Left renal pelvis (tissue), 4 donors: ENCODE measurements around the gene BCL11A. TPM values are rescaled to one million over a fixed set of nuclear protein-coding genes. Genes with fewer than 3 reads are reported as not detected.

ENCODE experiments used
- DNase-seq, 4 donors: peaks; one replicate each; pipeline ENCODE4 v3.0.0-alpha.2; 2013; ENCODE audit warnings: low read depth in 4 of 4, low spot score in 3 of 4
- polyA plus RNA-seq, 4 donors: library from polyadenylated mRNA; unstranded; fragments of 120-200 nt; gene quantifications; one replicate each; pipeline ENCODE4 v1.2.1, GENCODE V29; 2013; ENCODE audit not compliant: insufficient read length in 4 of 4

Gene BCL11A
- polyA plus RNA-seq, 4 donors, result 0.94 to 15.1 (median 13.2) TPM

DNA sequence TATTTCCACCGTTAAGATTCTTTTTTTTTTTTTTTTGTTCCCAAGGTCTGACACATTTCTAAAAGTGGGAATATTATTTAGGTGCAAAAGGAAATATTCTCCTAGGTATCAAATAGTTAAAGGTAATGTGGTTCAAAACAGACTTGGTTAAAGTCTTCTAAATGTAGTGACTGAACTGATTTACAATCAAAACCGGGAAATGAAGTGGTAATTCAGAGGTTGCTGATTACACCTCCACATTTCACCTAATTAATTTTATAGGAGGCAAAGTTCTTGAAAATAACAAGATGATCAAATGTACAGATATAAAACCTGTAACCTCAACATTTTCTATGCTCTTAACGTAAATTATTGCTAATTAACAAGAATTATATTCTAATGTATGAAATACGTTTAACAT, 5.1 kb downstream of the BCL11A start:
- DNase-seq, result no peak

DNA sequence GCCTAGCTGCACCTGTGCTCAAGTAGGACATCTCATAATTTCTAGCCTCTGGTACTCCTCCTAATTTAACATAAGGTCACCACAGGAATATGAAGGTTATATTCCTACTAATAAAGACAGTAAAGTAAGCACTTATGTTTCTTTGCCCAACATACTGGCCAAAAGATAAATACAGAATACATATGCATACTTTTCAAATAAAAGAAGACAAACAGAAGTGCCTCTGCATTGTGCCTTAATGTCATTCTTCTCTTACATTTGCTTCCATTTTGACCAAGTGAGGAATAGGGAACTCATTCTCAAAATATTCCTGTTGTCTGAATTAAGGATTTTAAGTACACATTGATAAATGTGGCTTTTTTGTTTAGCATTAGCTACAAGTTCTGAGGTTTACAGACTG, 5.6 kb downstream of the BCL11A start:
- no peak for DNase-seq

DNA sequence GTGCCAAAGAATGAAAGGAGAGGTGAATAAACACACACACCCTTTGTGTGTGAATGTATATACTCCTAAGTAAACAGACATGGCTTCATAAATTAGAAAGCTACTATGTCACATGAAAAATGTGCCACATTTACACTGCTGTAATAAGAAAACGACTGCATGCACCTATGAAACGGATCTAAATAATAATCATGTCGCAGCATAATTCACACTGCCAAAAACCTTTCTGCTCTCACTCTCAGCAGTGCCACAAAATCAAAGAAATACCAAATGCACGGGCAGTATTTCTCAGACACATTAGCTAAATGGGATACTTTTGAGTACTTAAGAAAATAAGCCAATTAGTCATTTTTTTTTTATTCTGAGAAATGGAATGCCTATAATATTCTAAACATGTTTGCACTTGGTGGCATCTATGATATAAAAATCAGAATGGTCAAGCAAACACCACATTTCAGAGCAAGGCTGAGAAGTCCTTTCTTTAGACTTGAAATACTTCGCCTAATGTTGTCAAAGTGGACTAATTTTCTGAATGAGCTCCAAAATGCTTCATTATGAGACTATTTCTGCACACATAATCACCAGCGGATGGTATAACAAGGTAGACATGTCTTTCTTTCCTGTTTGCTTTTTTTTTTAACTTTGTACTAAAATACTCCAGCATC, 6.6 kb downstream of the BCL11A start:
- DNase-seq, result no peak

DNA sequence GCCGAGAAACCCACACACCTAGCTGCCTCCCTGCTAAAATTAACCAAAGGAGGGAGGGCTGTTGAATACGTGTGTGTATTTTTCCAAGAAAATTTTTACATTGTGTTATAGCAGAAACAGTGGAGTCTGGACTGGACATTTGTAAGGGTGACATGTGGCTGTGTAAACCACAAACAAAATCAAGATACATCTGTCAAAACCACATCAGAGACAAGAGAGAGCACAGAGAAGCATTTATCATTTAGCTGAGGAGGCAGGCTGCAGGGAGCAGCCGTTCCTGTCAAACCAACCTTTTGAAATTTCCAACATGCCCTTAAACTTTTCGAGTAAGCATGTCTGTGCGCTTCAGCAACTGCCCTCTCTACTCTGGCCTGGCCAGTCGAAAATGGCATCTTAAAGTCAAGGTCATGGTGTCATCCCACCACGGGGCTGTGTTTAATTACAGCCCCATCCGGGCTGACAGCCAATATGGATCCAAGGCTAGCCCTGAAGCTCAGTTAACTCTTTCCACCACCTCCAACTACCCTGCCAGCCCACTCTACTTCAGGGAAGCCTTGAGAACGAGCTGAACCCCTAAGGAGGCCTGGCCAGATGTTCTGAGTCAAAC, 8.4 kb downstream of the BCL11A start:
- no peak for DNase-seq

DNA sequence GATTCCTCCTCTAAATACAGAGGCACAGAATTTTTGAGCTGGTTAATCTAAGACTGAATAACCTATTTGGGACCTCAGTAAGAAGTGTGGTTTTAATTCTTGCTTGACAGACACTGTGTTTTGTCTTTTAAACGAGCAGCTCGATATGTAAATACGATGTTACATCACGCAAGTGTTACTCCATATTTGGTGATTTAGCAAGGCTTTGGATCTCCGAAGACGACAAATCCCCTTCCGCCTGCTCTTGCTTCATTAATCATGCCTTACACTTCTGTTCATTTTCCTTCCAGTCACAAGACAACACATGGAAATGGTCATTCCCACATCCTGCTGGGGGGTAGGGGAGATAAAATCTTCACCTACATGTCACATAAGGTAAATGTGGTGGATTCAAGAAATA, 9.4 kb downstream of the BCL11A start:
- no peak for DNase-seq

DNA sequence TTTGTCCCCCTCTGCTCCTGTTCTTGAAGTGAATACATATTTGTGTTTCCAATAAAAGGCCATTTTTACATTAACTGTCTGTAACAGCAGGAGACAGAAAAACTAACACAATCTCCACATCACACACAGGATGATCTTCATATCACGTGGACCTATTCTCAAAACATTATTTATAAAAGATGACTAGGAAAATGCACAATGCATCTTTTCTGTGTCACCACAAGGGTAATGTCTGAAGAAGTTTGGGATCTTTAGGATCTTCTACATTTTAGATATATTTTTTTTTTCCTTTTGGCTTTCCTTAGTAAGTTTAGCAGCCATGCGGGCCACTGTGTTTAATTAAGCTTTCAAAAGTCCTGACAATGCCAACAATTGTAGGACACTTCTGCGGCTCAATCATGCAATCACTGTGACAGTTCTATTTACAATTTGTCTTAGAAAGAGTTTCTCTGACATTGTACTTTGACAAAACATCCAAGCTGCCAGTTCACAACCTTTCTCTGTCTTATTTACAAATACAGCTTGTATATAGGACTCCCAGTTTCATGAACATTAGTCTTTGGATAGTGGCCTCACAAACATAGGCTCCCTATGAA, 12.3 kb downstream of the BCL11A start:
- DNase-seq, result no peak

DNA sequence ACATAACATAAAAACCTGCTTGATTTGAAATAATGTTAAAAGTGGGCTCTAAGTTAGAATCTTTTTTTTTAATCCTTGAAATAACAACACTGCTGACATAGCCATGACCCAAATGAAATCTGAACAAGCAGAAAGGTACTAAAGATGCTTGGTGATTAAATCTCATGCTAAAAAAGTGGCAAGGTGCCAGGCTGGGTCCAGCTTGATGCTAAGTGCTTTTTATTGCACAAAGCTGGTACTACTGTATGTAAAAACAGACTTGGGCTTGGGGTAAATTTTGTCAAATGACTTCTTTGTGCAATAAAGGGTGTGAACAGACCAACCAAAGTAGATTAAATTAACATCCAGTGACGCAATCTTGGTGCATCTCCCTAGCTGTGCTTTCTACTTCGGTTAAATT, 13.4 kb downstream of the BCL11A start:
- no peak for DNase-seq

DNA sequence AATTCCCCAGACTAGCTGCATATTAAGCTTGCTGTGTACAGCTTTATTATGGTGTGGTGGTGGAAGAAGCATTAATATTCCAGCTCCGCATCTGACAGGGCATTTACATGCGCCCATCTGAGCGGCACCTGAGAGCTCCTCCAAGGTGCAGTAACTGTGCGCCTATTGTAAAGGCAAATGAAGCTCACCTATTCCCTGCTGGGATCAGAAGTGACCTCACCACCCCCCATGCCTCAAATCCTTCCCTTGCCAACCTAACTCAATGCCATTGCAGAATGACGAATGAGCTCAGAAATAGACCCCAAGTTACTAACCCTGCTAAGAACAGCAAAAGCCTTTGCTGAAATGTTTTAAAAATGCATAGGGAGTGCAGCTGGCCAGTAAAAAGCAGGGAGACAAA, 14.3 kb downstream of the BCL11A start:
- no peak for DNase-seq

DNA sequence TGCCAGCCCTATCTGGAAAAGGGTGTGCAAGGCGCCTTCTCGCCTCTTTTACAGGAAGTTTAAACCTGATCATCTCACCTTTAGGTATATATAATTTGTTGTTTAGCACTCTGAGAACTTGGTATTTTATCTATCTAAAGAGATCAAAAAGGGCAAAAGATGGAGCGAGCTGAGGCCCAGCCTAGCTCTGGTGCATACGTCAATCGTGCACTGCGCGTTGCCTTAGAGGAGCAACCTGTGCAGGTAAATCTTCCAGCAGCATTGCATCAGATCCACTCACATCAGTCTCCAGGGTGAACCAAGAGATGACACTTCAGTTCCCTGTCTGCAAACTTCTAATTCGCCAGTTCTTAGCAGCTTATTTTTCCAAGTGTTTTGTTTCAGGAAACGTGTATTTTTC, 15.4 kb downstream of the BCL11A start:
- DNase-seq, result no peak

DNA sequence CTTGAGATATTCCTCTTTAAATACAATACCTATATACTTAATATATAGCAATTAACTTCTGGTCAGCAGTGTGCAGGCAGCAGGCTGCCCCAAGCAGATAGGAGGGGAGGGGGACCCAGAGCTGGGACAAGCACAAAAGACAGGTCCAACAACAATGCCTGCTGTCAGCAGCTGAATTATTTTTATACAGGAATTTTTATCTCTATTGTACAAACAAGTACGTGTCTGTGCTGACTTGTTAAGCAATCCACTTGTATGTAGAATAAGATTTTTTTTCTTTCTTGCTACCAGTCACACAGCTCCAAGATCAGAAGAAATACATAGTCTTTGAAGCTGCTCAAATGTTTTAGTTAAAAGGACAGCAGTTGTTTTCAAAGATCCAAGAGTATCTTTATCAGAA, 16.7 kb downstream of the BCL11A start:
- DNase-seq, result no peak

DNA sequence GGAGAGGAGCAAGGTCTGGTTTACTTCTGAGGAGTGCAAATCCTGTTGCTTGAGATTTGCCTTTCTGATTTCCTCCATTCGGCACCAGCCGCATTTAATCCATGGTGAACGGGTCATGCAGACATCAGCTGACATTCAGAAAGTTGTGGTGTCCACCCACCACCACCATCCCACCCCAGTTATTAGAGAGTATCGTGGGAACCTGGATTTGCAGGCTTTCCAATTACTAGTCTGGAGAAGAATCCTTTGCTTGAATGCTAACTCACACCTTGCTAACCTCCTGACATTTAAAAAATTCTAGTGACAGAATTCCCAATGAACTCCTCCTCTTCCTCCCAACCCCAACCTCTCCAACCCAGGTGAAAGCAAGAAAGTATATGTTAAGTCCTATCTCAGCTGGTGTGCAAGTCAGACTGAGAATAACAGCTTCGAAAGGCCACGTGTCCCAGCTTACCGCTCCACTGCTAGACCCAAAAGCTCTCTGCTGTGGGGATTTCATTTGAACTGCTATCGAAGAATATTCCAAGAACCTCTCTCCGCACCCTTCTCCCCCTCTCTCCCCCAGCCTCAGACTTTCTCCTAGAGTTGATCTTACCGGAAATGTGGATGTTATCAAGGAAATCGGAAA, 17.7 kb downstream of the BCL11A start:
- no peak for DNase-seq

DNA sequence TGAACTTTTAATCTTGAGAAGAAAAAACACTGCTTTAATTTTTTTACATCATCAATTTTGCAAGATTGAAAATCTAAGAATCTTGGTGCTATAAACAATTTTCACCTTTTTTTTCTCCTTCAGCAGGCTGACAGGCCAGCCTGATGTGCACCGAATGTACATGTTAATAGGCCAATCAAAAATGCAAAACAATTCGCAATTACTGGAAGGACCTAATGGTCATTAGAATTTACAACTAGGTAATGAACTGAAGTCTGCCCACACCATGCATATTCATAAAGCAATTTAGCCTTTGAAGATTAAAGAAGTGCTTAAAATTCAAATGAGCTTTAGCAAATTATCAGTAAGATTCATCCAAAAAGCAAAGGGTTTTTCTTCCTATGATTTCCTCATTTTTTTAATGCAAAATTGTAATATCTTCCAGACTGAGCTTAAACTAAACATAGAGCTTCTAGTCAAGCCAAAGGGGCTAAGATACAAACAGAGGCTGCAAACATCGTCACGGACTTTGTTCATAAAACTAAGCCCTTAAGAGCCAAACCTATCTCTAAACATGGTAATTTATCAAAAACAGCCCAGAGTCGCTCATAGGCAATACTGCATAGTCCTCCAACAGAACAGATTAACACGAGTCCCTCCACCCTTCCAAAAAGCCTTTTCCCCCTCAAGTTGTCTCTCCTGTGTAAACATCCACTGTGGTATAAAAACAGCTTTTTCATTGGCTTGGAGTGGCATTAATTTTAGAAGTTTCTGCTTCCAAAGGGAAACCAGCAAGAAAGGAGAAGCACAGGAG, 18.4 kb downstream of the BCL11A start:
- DNase-seq, result no peak

DNA sequence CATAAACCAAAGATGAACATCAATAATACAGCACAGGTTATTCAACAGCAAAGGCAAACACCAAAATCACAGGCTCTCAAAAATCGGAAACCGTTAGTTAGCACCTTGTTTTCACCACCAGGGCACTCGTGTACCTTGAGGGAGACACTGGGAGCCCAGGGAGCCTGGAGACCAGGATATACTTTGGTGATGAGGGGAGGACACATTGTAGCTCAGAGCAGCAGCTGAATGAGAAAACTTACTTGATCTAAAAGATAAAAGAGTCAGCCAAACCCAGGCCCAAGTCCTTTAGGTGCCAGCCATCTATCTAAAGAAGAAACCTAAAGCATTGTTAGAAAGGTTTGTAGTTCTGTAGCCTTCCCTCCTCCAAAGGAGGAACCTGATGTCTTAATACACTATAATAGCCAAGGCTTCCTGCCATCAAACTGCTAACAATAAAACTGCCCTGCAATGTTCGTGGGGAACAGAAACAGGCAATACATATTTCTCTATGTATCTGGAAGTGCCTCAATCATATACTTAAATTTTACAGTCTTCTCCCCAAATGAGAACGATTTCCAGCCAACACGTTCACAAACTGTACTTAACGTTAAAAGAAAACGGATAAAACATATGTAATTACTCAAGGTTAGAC, 19.3 kb downstream of the BCL11A start:
- DNase-seq, result no peak

DNA sequence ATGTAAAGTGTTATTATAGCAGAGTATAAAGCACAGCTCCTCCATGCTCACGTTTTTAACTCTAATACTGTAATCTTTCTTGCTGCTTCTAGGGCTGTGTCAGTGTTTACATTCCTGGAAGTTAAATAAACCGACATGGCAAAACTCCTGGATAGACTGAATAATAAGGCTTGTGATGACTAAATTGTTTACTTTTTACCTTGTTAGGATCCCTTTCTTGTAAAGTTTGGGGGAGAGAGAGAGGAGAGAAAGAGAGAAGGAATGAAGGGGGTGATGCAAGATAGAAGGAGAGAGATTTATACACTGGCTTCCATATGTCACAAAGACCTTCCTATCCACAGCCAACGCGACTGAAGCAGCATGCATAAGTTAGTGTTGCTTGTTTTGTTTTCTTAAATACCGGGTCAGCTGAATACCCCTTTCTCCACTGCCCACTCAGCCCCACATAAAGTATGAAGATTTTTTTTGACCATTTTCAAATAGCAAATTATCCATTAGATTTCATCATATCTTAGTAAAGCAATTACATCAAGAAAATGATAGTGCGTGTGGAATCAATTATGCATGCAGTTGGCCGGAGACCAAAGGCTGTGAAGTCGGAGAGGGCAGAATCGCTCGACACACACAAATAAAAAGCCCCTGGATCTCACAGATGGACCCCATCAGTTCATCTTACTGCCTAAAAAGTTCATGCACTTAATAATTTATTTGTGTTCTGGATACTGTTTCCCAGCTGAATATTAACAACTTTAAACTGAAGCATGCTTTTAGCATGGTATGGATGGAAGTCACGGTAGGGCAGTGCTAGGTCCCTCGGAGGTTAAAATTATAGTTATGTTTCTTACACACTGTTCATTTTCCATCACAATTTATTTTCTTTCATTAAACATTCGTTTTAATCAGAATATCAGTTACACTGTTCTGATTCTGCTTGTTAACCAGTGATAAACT, 20.1 kb downstream of the BCL11A start:
- DNase-seq, result no peak

DNA sequence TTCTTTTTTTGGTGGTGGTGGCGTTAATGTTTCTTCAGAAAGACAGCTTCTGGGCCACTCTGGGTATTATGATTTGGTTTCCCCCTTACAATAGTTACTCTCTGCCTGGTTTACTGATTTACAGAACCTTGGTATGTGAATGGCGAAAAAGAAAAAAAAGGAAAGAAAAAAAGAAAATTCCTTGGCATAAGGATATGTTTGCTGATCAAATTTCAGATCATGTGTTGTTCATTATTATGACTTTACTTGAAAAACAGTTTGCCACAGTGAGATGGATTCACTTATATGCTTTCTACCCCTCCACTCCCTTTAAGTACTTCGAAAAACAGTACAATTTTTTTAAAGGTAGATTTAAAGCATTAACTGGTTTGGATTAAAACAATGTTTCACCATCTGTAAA, 21.0 kb downstream of the BCL11A start:
- DNase-seq, result no peak

DNA sequence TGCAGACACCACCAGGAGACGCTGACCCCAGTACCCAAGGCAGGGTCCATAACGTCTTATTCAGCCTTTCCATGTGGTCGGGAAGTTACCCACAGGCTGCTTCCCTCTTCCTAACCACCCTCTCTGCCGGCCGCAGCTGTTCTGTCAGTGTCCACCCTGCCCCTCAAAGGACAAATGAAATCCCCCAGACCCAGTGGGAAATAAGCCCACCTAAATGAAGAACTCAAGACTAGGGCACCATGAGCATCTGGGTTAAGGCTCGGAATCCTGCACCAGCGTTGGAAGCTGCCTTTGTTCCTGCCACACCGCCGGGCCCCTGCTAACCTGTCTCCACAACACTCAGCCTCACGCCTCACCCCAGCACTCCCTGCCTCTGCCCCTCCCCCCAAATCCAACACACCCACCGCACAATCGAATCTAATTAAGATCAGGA, 21.7 kb downstream of the BCL11A start:
- DNase-seq, result no peak

DNA sequence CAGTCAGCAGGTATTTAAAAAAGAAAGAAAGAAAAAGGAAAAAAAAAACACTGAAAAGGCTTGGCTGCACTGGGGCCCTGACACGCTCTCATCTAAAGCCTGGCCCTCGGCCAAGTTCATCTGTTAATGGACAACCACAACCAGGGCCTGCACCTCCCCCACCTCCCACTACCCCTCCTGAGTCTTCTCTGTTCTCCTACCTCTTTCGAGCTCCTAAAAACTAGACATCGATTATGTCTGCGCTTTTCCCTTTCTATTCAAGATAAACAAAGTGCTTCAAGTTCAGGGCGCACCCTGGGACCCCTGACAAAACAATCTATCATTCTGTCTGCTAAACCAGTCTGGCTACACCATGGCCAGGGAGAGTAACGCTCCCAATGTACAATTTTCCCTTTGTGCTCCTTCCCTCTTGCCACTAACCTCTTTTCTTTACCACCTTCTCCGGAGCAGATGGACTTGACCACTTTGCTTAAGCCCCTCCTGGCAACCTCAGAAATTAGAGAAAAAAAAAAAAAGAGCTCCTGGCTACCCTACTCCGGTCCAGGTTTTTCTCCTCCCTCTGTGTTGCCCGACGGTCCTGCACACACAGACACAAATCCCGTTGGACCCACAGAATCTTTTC, 22.7 kb downstream of the BCL11A start:
- peak in 1 of 4 donors; percentile 83 for DNase-seq

DNA sequence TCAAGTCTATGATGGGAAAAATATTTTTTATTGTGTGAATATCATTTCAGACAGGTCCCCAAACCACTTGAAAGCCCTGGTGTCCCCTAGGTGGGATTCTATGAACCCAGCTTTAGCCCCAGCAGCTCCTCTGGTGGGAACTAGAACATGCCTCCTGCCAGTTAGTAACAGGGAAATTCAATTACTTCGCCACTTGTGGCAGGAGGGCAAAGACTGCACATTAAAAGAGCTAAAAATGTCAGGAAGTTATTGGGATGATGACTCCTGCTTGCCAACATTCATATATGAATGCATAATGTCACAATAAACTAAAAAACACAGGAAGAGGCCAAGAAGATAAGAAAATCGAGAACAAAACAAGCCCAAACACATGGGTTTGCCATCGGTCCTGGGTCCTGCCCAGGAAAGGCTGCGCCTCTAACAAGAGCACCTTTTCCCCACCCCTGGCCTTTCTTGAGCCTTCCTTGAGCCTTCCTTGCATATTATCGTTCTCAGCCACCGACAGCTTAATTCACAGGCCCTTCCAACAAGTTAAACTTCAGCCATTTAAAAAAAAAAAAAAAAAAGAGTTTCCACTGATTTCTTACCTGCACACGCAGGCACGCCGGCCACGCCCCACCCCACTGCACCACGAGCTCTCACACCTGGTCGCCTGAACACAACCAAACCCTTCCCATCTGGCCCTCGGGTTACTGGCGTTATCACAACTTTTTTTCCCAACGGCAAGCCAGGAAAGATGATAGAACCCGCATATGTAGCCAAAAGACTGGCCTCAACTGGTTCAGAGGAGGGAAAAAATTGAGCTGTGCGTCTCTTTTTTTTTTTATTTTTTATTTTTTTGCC, 23.4 kb downstream of the BCL11A start:
- DNase-seq, result no peak
